ENCODE data around the gene DNAJC8. TPM values are rescaled to one million over a fixed set of nuclear protein-coding genes. Genes with fewer than 3 reads are reported as not detected.

The DNAJC8 gene
- 10 to 100 TPM; 60.9 to 83.0 (median 73.0) TPM for total RNA-seq

- H3K27ac ChIP-seq (replicated peaks in 1 of 4), result peak within 1 kb of the TSS; percentile 79 to 87 (median 84)
- H3K36me3 ChIP-seq, result peaks cover 15 to 28% (median 18%) of the 10 kb centered on the region in 4 donors
- TF ChIP-seq CTCF (IDR thresholded peaks at IDR 0.05) (no peak), POLR2A (IDR thresholded peaks at IDR 0.05; ENCODE audit: low read depth) (peak; percentile 41), POLR2AphosphoS5 (IDR thresholded peaks at IDR 0.05) (peak; percentile 94 to 97)
- WGBS, result 0% methylated on average over 16 of the region's 40 CpGs
- intact Hi-C loops (cut with DNase I), result no loop called here
- H3K4me3 ChIP-seq, result peak within 1 kb of the TSS; percentile 63 to 96 (median 86)
- H3K4me1 ChIP-seq, result peaks cover 31 to 53% (median 51%) of the 10 kb centered on the region in 4 donors
- no peaks in the 10 kb centered on the region for H3K9me3 ChIP-seq
- H3K27me3 ChIP-seq, result no peaks in the 10 kb centered on the region
- peak; percentile 98 for DNase-seq (ENCODE audit: extremely low spot score)
Observed at GRCh38 chr1:28232558-28233263, at the start of gene DNAJC8. TSS of gene DNAJC8 (minus strand) at chr1:28233029. CDS start at chr1:28232998, 31 bp downstream.

- Histone ChIP-seq H3K4me3 (no peak overlapping the region), H3K4me1 (peaks cover 0 to 9% (median 8%) of the 10 kb centered on the region in 4 donors), H3K9me3 (no peaks in the 10 kb centered on the region), H3K27ac (replicated peaks in 1 of 4) (peak overlapping the region in 1 of 4 donors; percentile 5), H3K36me3 (peaks cover 44 to 62% (median 59%) of the 10 kb centered on the region in 4 donors), H3K27me3 (no peaks in the 10 kb centered on the region)
- intact Hi-C loops (cut with DNase I), result no loop called here
- WGBS, result 84% methylated on average over 13 of the region's 14 CpGs
- no peak for DNase-seq (ENCODE audit: extremely low spot score)
- no peak for TF ChIP-seq CTCF (IDR thresholded peaks at IDR 0.05)
- TF ChIP-seq EP300 (IDR thresholded peaks at IDR 0.05), result no peak
- no peak for TF ChIP-seq POLR2A (IDR thresholded peaks at IDR 0.05; ENCODE audit: low read depth)
- TF ChIP-seq POLR2AphosphoS5 (IDR thresholded peaks at IDR 0.05), result no peak
Observed at GRCh38 chr1:28281608-28282425, 49.0 kb upstream of the DNAJC8 start.

- 64% methylated on average over 4 of the region's 5 CpGs for WGBS
- peaks cover 0 to 9% (median 8%) of the 10 kb centered on the region in 4 donors for H3K4me1 ChIP-seq
- DNase-seq (ENCODE audit: extremely low spot score), result no peak
- H3K36me3 ChIP-seq, result peaks cover 44 to 69% (median 65%) of the 10 kb centered on the region in 4 donors
- H3K27ac ChIP-seq (replicated peaks in 1 of 4), result peak overlapping the region in 2 of 4 donors; percentile 5 to 16
- H3K27me3 ChIP-seq, result no peaks in the 10 kb centered on the region
- H3K4me3 ChIP-seq, result no peak overlapping the region
- H3K9me3 ChIP-seq, result no peaks in the 10 kb centered on the region
- TF ChIP-seq CTCF (IDR thresholded peaks at IDR 0.05) (no peak), POLR2A (IDR thresholded peaks at IDR 0.05; ENCODE audit: low read depth) (no peak), POLR2AphosphoS5 (IDR thresholded peaks at IDR 0.05) (no peak), EP300 (IDR thresholded peaks at IDR 0.05) (no peak)
- intact Hi-C loops (cut with DNase I), result no loop called here
Observed at GRCh38 chr1:28280977-28281381, 48.1 kb upstream of the DNAJC8 start.

- Histone ChIP-seq H3K9me3 (no peaks in the 10 kb centered on the region), H3K4me3 (no peak overlapping the region), H3K27me3 (no peaks in the 10 kb centered on the region), H3K4me1 (peaks cover 0 to 9% (median 8%) of the 10 kb centered on the region in 4 donors), H3K27ac (replicated peaks in 1 of 4) (peak overlapping the region in 2 of 4 donors; percentile 5 to 16), H3K36me3 (peaks cover 44 to 74% (median 69%) of the 10 kb centered on the region in 4 donors)
- intact Hi-C loops (cut with DNase I), result no loop called here
- DNase-seq (ENCODE audit: extremely low spot score), result no peak
- TF ChIP-seq POLR2A (IDR thresholded peaks at IDR 0.05; ENCODE audit: low read depth) (no peak), POLR2AphosphoS5 (IDR thresholded peaks at IDR 0.05) (no peak), EP300 (IDR thresholded peaks at IDR 0.05) (no peak)
- 86% methylated on average over 8 of the region's 8 CpGs for WGBS
Observed at GRCh38 chr1:28280501-28280900, 47.7 kb upstream of the DNAJC8 start.

- Histone ChIP-seq H3K4me1 (peaks cover 0 to 9% (median 8%) of the 10 kb centered on the region in 4 donors), H3K4me3 (no peak overlapping the region), H3K36me3 (peaks cover 47 to 82% (median 77%) of the 10 kb centered on the region in 4 donors), H3K27me3 (no peaks in the 10 kb centered on the region), H3K9me3 (no peaks in the 10 kb centered on the region), H3K27ac (replicated peaks in 1 of 4) (no peak overlapping the region)
- 97% methylated on average over 7 of the region's 7 CpGs for WGBS
- intact Hi-C loops (cut with DNase I), result no loop called here
- TF ChIP-seq CTCF (IDR thresholded peaks at IDR 0.05), result no peak
- TF ChIP-seq POLR2A (IDR thresholded peaks at IDR 0.05; ENCODE audit: low read depth), result no peak
- DNase-seq (ENCODE audit: extremely low spot score), result no peak
Observed at GRCh38 chr1:28279721-28280120, 46.9 kb upstream of the DNAJC8 start.

Measured in esophagus muscularis mucosa (tissue), 4 donors.